Erythroblast (primary cell): ENCODE measurements around the gene RPS26.

Source experiments
- GATA1 ChIP-seq: IDR thresholded peaks from 2 replicates; pipeline ENCODE4 v1.6.1; 2011; ENCODE audit warnings: low read depth, mild to moderate bottlenecking, control low read depth, low read length, moderate library complexity
- POLR2A ChIP-seq: IDR thresholded peaks from 2 replicates; pipeline ENCODE4 v1.6.1; 2011; ENCODE audit warnings: mild to moderate bottlenecking, low read length

DNA sequence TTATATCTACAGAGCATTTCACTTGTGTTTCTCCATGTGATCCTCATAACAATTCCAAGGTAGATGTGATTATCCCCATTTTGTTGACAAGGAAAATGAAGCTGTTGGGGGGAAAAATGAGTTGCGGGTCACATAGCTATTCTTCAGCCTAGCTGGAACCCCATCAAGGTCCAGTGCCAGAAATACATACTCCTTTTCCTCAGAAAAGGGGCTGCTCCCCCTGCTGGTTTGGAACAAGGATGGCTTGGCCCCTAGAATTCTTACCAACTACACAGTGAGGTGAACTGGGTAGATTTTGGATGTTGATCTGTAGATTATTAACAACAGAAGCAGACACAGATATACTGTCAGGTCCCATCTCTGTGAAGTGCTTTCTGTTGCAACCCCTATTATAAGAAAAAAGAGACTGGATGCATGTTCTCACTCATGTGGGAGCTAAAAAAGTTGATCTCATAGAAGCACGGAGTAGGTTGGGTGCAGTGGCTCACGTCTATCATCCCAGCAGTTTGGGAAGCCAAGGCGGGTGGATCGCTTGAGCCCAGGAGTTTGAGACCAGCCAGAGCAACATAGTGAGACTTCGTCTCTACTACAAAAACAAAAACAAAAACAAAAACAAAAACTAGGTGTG, 11.9 kb upstream of the RPS26 start:
- no peak for TF ChIP-seq POLR2A
- TF ChIP-seq GATA1: no peak
